A549 (cell line): Measurements from ENCODE around the gene KIF26A. TPM values are rescaled to one million over a fixed set of nuclear protein-coding genes. Genes with fewer than 3 reads are reported as not detected.

Source experiments
- ATAC-seq, 2 experiments: fragments of 200-7000 bp in 1 of 2; fragments of >200 bp in 1 of 2; cut with Nextera tagmentation in 1 of 2; cut with Tn5 transposase in 1 of 2; 3 replicates each; pipeline versions ENCODE4 v1.8.0 to v1.9.1; 2018 to 2020; ENCODE audit warnings: mild to moderate bottlenecking in 1 of 2, moderate library complexity in 1 of 2
- CTCF ChIA-PET: fragments of 300-600 bp; sonication (Branson Sonifier 250); formaldehyde crosslinking; extraction: SDS; loops from one replicate; lab custom pipeline; 2021; ENCODE audit warnings: antibody characterized with exemption, inconsistent platforms; lab: Yijun Ruan, JAX
- POLR2A ChIA-PET: fragments of 350-600 bp; formaldehyde crosslinking; extraction: SDS; loops from one replicate; lab custom pipeline; 2021; ENCODE audit warnings: antibody characterized with exemption, inconsistent platforms; lab: Yijun Ruan, JAX
- DNase-seq, 2 experiments: peaks; one replicate each; pipeline versions ENCODE4 v3.0.0 to v3.0.0-alpha.2; 2011 to 2016; ENCODE audit warnings: low read depth in 1 of 2, low spot score in 1 of 2
- FAIRE-seq: peaks from 2 replicates; lab custom pipeline; 2011; peaks lifted over from hg19 to GRCh38; lab: Jason Lieb, UNC
- H3K27ac ChIP-seq, 2 experiments: fragments of >200 bp; sonication (Bioruptor Twin); formaldehyde crosslinking; 3 replicates each; pipeline ENCODE4 v1.5.1; 2016 to 2017
- H3K4me1 ChIP-seq: fragments of >200 bp; sonication (Bioruptor Twin); formaldehyde crosslinking; 3 replicates; pipeline ENCODE4 v1.6.1; 2016
- H3K4me2 ChIP-seq: fragments of >200 bp; sonication (Bioruptor Twin); formaldehyde crosslinking; 3 replicates; pipeline ENCODE4 v1.6.1; 2016
- H3K4me3 ChIP-seq: fragments of >200 bp; sonication (Bioruptor Twin); formaldehyde crosslinking; 3 replicates; pipeline ENCODE4 v1.5.1; 2016
- H3K9me3 ChIP-seq: fragments of >200 bp; sonication (Bioruptor Twin); formaldehyde crosslinking; 3 replicates; pipeline ENCODE4 v1.6.1; 2016
- EHF ChIP-seq: fragments of 250-450 bp; sonication (Bioruptor Pico); IDR thresholded peaks from 2 replicates; pipeline ENCODE4 v1.5.0; 2020; ENCODE audit warnings: mild to moderate bottlenecking
- EHMT2 ChIP-seq: fragments of 200-600 bp; sonication (generic); IDR thresholded peaks from 2 replicates; pipeline ENCODE4 v1.6.1; 2016; ENCODE audit warnings: antibody characterized with exemption, low read depth, mild to moderate bottlenecking, moderate library complexity
- FOSL2 ChIP-seq, 2 experiments: fragments of 450-650 bp in 1 of 2; fragments of >200 bp in 1 of 2; sonication (Bioruptor Twin) in 1 of 2; formaldehyde crosslinking; IDR thresholded peaks; 2 replicates each; pipeline versions ENCODE4 v1.5.0 to v1.6.1; 2016 to 2020; ENCODE audit warnings: mild to moderate bottlenecking in 1 of 2, moderate library complexity in 1 of 2
- HEYL ChIP-seq: fragments of 250-450 bp; sonication (Bioruptor Pico); IDR thresholded peaks from 2 replicates; pipeline ENCODE4 v1.8.0; 2021; ENCODE audit warnings: mild to moderate bottlenecking, moderate library complexity
- HOXA7 ChIP-seq: fragments of 250-450 bp; sonication (Bioruptor Pico); IDR thresholded peaks from 2 replicates; pipeline ENCODE4 v1.5.0; 2020; ENCODE audit warnings: mild to moderate bottlenecking, moderate library complexity
- HOXB5 ChIP-seq: fragments of 250-450 bp; sonication (Bioruptor Pico); IDR thresholded peaks from 2 replicates; pipeline ENCODE4 v1.5.0; 2020; ENCODE audit warnings: mild to moderate bottlenecking, moderate library complexity
- JUN ChIP-seq, 2 experiments: fragments of >200 bp; sonication (Bioruptor Twin); formaldehyde crosslinking; IDR thresholded peaks; 2 replicates in 1 of 2; 3 replicates in 1 of 2; pipeline ENCODE4 v1.6.1; 2016 to 2017
- NPAS2 ChIP-seq: fragments of 250-450 bp; sonication (Bioruptor Pico); IDR thresholded peaks from 2 replicates; pipeline ENCODE4 v1.8.0; 2022; ENCODE audit warnings: mild to moderate bottlenecking, moderate library complexity, borderline replicate concordance
- NR3C1 ChIP-seq: fragments of >200 bp; sonication (Bioruptor Twin); formaldehyde crosslinking; IDR thresholded peaks from 3 replicates; pipeline ENCODE4 v1.6.1; 2017
- RAD21 ChIP-seq, 2 experiments: fragments of >200 bp in 1 of 2; sonication (Bioruptor Twin) in 1 of 2; formaldehyde crosslinking in 1 of 2; IDR thresholded peaks in 1 of 2; conservative IDR thresholded peaks in 1 of 2; 2 replicates in 1 of 2; 3 replicates in 1 of 2; pipeline ENCODE4 v1.6.1; 2012 to 2018; ENCODE audit warnings: inconsistent platforms in 1 of 2
- SREBF2 ChIP-seq: fragments of 450-650 bp; IDR thresholded peaks from 2 replicates; pipeline ENCODE4 v1.6.1; 2014; ENCODE audit warnings: mild to moderate bottlenecking, moderate library complexity
- TFCP2L1 ChIP-seq: fragments of 250-450 bp; sonication (Bioruptor Pico); IDR thresholded peaks from 2 replicates; pipeline ENCODE4 v1.5.0; 2021; ENCODE audit warnings: mild to moderate bottlenecking
- ZC3H11A ChIP-seq: fragments of 450-650 bp; IDR thresholded peaks from 2 replicates; pipeline ENCODE4 v1.6.1; 2014; ENCODE audit warnings: antibody characterized with exemption, mild to moderate bottlenecking
- ZFP36 ChIP-seq: fragments of 450-650 bp; IDR thresholded peaks from 2 replicates; pipeline ENCODE4 v1.6.1; 2014; ENCODE audit warnings: borderline replicate concordance; ENCODE audit not compliant: partially characterized antibody
- ZNF302 ChIP-seq: fragments of 250-450 bp; sonication (Bioruptor Pico); IDR thresholded peaks from 2 replicates; pipeline ENCODE4 v1.9.0; 2021; ENCODE audit warnings: inconsistent platforms, mild to moderate bottlenecking, moderate library complexity
- WGBS: methylation state at CpG from one replicate; pipeline ENCODE4 v1.1.6; 2017; ENCODE audit errors: missing lambda C conversion rate; 5-methylcytosine and 5-hydroxymethylcytosine counted together
- polyA plus RNA-seq, 4 experiments: library from polyadenylated mRNA; depleted of rRNA in 3 of 4; stranded (reverse); fragments of >200 nt; fragmentation: RNase III in 1 of 4; extraction: RNeasy Plus Mini Kit Qiagen cat#74134 plus additional on column Dnase treatment in 1 of 4; gene quantifications; 2 replicates in 3 of 4; 3 replicates in 1 of 4; pipeline ENCODE4 v1.2.3, GENCODE V29; 2011 to 2017
- TF ChIP-seq, protein P1 (sequence below): IDR thresholded peaks from 2 replicates; pipeline ENCODE4 v1.6.1; 2012
- TF ChIP-seq, protein P2 (sequence below): fragments of 250-450 bp; sonication (Bioruptor Pico); IDR thresholded peaks from 2 replicates; pipeline ENCODE4 v1.5.0; 2021; ENCODE audit warnings: mild to moderate bottlenecking, moderate library complexity, borderline replicate concordance
- TF ChIP-seq, protein P3 (sequence below): fragments of >200 bp; sonication (Bioruptor Twin); formaldehyde crosslinking; IDR thresholded peaks from 3 replicates; pipeline ENCODE4 v1.6.1; 2016

The KIF26A gene
- polyA plus RNA-seq, 2 of the 4 experiments (the other 2 are of a cell fraction), result 0.28 to 2.3 TPM

DNA sequence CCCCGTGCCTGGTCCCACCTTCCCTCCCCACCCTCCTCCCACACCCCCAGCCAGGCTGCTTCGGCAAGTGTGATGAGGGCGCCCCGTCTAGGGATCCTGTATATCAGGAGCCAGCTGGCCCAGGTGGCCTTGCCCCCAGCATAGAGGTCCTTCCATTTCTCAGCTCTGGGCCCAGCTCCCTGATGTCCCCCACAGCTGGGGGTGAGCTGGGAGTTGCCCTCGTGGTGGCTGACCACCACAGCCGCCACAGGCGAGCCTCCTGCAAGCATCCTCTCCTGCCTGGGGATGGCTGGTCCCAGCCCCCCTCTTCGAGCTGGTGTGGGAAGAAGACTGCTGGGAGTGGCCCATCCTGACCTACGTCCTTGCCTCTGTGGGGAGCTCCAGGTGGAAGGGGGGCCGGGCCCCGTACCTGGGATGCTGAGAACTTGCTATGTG is 45.4 kb upstream of the KIF26A start:
- Histone ChIP-seq H3K4me2 (no peak overlapping the region), H3K27ac (no peak overlapping the region), H3K9me3 (no peaks in the 10 kb centered on the region), H3K4me1 (peaks cover 5% of the 10 kb centered on the region; the same call in 2 of the 3 replicates), H3K4me3 (no peak overlapping the region)
- TF ChIP-seq ZC3H11A, result no peak
- TF ChIP-seq, protein P1, sequence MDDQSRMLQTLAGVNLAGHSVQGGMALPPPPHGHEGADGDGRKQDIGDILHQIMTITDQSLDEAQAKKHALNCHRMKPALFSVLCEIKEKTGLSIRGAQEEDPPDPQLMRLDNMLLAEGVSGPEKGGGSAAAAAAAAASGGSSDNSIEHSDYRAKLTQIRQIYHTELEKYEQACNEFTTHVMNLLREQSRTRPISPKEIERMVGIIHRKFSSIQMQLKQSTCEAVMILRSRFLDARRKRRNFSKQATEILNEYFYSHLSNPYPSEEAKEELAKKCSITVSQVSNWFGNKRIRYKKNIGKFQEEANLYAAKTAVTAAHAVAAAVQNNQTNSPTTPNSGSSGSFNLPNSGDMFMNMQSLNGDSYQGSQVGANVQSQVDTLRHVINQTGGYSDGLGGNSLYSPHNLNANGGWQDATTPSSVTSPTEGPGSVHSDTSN, result no peak
- no peak for TF ChIP-seq FOSL2 (IDR thresholded peaks at IDR 0.05)
- no peak for TF ChIP-seq FOSL2 (CRISPR knock-in tag; IDR thresholded peaks at IDR 0.05)
- TF ChIP-seq ZFP36, result no peak
- TF ChIP-seq EHF (CRISPR knock-in tag), result no peak
- TF ChIP-seq NR3C1, result no peak
- TF ChIP-seq SREBF2, result no peak
- no peak for TF ChIP-seq HEYL (CRISPR knock-in tag)
- TF ChIP-seq, protein P2, sequence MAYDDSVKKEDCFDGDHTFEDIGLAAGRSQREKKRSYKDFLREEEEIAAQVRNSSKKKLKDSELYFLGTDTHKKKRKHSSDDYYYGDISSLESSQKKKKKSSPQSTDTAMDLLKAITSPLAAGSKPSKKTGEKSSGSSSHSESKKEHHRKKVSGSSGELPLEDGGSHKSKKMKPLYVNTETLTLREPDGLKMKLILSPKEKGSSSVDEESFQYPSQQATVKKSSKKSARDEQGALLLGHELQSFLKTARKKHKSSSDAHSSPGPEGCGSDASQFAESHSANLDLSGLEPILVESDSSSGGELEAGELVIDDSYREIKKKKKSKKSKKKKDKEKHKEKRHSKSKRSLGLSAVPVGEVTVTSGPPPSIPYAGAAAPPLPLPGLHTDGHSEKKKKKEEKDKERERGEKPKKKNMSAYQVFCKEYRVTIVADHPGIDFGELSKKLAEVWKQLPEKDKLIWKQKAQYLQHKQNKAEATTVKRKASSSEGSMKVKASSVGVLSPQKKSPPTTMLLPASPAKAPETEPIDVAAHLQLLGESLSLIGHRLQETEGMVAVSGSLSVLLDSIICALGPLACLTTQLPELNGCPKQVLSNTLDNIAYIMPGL (CRISPR knock-in tag), result no peak
- TF ChIP-seq TFCP2L1 (CRISPR knock-in tag), result no peak
- no peak for TF ChIP-seq HOXB5
- TF ChIP-seq EHMT2, result no peak
- TF ChIP-seq, protein P3, sequence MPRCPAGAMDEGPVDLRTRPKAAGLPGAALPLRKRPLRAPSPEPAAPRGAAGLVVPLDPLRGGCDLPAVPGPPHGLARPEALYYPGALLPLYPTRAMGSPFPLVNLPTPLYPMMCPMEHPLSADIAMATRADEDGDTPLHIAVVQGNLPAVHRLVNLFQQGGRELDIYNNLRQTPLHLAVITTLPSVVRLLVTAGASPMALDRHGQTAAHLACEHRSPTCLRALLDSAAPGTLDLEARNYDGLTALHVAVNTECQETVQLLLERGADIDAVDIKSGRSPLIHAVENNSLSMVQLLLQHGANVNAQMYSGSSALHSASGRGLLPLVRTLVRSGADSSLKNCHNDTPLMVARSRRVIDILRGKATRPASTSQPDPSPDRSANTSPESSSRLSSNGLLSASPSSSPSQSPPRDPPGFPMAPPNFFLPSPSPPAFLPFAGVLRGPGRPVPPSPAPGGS, result no peak
- TF ChIP-seq HOXA7, result no peak
- ATAC-seq, result no peak
- CTCF ChIA-PET, result interaction anchor here (0.7 to 4.6 kb wide), 12 partner anchors 9 to 573 kb away, joined by 3 to 40 read pairs (median 5); no protein-coding TSS in a partner anchor
- WGBS, result 50% methylated on average over 3 of the region's 11 CpGs
- POLR2A ChIA-PET, result no interaction called here
- no peak for FAIRE-seq
- DNase-seq, result no peak

DNA sequence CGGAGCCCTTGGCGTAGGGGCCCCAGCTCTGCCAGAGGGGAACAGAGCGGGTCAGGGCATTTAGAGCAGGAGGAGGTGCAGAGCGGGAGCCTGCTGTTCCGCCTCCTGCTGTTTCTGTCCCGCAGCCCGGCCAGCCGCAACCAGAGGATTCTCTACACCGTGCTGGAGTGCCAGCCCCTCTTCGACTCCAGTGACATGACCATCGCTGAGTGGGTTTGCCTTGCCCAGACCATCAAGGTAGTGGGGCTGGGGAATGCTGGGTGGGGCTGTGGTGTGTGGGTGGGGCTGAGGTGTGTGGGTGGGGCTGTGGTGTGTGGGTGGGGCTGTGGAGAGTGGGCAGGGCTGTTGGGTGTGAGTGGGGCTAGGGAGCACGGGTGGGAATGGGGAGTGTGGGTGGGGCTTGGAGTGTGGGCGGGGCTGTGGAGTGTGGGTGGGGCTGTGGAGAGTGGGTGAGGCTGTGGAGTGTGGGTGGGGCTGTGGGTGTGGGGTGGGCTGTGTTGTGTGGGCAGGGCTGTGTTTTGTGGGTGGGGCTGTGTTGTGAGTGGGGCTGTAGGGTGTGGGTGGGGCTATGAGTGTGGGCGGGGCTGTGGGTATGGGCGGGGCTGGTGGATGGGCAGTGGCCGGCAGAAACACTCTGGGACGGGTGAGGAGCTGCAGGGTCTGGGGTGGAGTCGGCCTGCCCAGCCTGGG is 44.9 kb upstream of the KIF26A start:
- peak; percentile 12 to 41; a peak in 3 of 6 replicates for ATAC-seq
- no peak overlapping the region for H3K4me3 ChIP-seq
- CTCF ChIA-PET, result interaction anchor here (0.6 to 4.6 kb wide), 39 partner anchors 9 to 573 kb away, joined by 3 to 40 read pairs (median 4); partner anchors contain the start of gene ASPG
- WGBS, result 78% methylated on average over 11 of the region's 18 CpGs
- no peak overlapping the region for H3K27ac ChIP-seq
- H3K9me3 ChIP-seq, result no peaks in the 10 kb centered on the region
- no peak for FAIRE-seq
- POLR2A ChIA-PET, result no interaction called here
- TF ChIP-seq ZFP36 (no peak), JUN (IDR thresholded peaks at IDR 0.05) (no peak), NPAS2 (CRISPR knock-in tag) (no peak), ZNF302 (CRISPR knock-in tag) (no peak), RAD21 (conservative IDR thresholded peaks at IDR 0.05 in 1 of 2, IDR thresholded peaks at IDR 0.05 in 1 of 2) (no peak)
- DNase-seq, result no peak
- H3K4me1 ChIP-seq, result peaks cover 5% of the 10 kb centered on the region; the same call in 2 of the 3 replicates
- H3K4me2 ChIP-seq, result no peak overlapping the region
